HFF-Myc (cell line): ENCODE data around the gene CA9.

Experiments used
- DNase-seq: peaks from one replicate; pipeline ENCODE4 v3.0.0-alpha.2; 2011; ENCODE audit warnings: low read depth; ENCODE audit errors: extremely low read depth
- H3K4me3 ChIP-seq: replicated peaks from 2 replicates; pipeline ENCODE4 v1.5.1; 2011; ENCODE audit warnings: low read depth, mild to moderate bottlenecking, control low read depth, low read length
- CTCF ChIP-seq: IDR thresholded peaks from 2 replicates; pipeline ENCODE4 v1.5.1; 2012; ENCODE audit warnings: mild to moderate bottlenecking, low read depth, low read length, control low read depth; ENCODE audit errors: missing control alignments

Gene CA9

DNA sequence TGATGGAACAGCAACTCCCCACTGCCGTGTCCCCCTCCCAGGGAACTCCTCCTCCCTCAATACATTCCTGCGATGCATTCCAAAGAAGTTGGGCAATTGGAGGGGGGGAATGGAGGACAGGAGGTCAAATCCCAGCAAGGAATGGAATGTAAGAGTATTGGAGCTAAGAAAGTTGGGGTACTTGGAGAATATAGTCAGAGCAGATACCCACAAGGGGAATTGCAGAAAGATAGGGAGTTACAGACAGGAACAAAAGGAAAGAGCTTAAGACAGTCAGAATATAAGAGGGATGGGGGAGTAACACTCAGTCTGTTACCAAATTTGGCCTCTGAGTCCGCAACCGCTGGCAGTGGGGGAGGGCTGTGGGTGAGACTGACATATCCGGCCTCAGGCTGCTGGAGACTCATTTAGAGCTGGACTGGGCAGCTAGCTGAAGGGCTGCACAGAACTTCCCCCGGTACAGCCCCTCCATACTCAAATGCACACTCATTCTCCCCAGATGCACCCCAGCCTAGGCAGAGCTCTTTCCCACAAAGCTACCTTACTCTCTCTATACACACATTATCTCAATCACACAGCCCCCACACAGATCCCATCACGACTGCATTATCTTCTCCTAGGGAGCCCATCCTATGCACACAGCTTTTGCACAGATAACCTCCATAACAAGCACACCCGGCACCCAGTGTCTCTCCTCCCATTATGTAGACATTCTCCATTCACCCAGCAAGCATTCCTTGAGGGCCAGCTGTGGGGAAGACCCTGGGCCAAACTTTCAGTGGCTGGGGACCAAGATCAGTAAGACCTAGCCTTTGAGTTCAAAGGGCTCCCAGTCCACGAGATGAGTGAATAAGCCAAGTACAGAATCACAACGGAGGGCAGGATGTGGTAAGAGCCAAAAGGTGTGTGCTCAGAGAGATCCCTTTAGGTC, 54.6 kb downstream of the CA9 start:
- no peak for TF ChIP-seq CTCF
- peak; percentile 69 for DNase-seq
- peak overlapping the region; percentile 83 for H3K4me3 ChIP-seq

- no peak for DNase-seq
- no peak for TF ChIP-seq CTCF
- H3K4me3 ChIP-seq: peak overlapping the region; percentile 83
Measured at GRCh38 chr9:35729101-35729500, 55.4 kb downstream of the CA9 start.

DNA sequence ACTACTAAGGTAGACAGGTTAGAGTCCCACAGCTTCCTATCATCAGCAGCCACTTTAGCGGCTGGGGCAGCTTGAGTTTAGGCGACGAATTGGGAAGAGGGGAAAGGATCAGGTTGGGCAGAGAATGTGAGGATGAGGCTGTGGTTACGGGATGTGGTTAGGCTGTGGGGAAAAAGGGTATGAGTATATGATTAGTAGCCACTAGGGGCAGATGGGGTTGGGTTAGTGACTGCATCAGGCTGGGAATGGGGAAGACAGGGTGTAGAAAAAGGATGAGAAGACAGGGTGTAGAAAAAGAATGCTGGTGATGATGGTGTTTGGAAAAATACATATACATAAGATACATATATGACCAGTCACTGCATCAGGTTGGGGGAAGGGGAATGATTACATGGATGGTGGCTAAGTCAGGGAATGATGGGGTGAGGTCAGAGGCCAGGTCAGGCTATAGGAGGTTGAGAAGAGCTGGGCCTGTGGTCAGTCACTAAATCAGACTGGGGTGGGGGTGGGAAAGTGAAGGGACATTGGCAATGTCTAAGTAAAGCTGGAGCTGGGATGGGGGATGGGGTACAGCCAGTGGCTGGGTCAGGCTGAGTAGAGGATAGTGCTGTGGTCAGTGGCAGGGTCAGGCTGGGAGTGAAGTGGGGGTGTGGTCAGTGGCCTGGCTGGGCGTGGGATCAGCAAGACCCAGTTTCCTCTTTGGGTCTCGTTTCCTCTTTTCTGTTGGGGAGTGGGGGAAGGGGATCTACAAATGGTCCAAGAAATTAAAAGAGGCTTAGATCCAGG, 56.2 kb downstream of the CA9 start:
- peak overlapping the region; percentile 83 for H3K4me3 ChIP-seq
- TF ChIP-seq CTCF: peak; percentile 66
- DNase-seq: peak; percentile 71

DNA sequence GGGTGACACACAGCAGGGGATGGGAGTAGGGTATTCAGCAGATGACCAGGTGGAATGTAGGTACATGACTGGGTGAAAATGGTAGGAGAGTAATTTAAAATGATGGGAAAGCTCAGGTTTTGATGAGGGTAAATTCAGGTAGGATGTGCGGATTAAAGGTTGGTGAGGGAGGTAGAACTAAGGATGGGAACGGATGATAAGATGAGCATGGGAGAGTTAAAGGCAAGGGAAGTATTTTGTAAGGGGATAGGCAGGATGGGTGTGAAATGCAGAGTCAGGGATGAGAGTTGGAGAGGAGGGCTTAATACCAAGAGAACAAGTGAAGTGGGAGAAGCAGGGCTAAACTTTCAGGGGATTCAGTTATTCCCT, 56.7 kb downstream of the CA9 start:
- TF ChIP-seq CTCF: no peak
- H3K4me3 ChIP-seq: peak overlapping the region; percentile 83

More for the DNA sequence above, 56.7 kb downstream of the CA9 start:
- no peak for DNase-seq
